CD4-positive, CD25-positive, alpha-beta regulatory T cell (primary cell): ENCODE results near the gene OSBP2. TPM values are rescaled to one million over a fixed set of nuclear protein-coding genes. Genes with fewer than 3 reads are reported as not detected.

ENCODE experiments used
- ATAC-seq, 2 donors: fragments of 150-1000 bp; cut with Tn5 transposase; one replicate each; pipeline ENCODE4 v1.10.0; 2021; ENCODE audit warnings: low read depth in 2 of 2, moderate number of reproducible peaks in 2 of 2, moderate library complexity in 1 of 2
- DNase-seq, 3 donors: peaks; one replicate each; pipeline versions ENCODE4 v3.0.0 to v3.0.0-alpha.2; 2012 to 2022; ENCODE audit warnings: mixed read lengths in 1 of 3
- H3K27ac ChIP-seq: one replicate; pipeline ENCODE4 v1.7.0; 2013; ENCODE audit warnings: mild to moderate bottlenecking, low read length; ENCODE audit not compliant: insufficient read depth, poor library complexity, severe bottlenecking
- H3K27me3 ChIP-seq: one replicate; pipeline ENCODE4 v1.7.0; 2013; ENCODE audit warnings: low read length; ENCODE audit not compliant: control insufficient read depth, insufficient read depth
- H3K36me3 ChIP-seq: one replicate; pipeline ENCODE4 v1.7.0; 2013; ENCODE audit warnings: mild to moderate bottlenecking, low read length, moderate library complexity; ENCODE audit not compliant: control insufficient read depth, insufficient read depth
- H3K4me1 ChIP-seq: 2 replicates; pipeline ENCODE4 v1.7.0; 2013; ENCODE audit warnings: mild to moderate bottlenecking, low read length; ENCODE audit not compliant: insufficient read depth, control insufficient read depth, poor library complexity, severe bottlenecking
- H3K4me3 ChIP-seq: one replicate; pipeline ENCODE4 v1.7.0; 2013; ENCODE audit warnings: low read depth, mild to moderate bottlenecking, low read length, moderate library complexity
- H3K9me3 ChIP-seq, 2 experiments: 1 replicate in 1 of 2; 2 replicates in 1 of 2; pipeline ENCODE4 v1.7.0; 2013; ENCODE audit warnings: low read length in 2 of 2, mild to moderate bottlenecking in 1 of 2, moderate library complexity in 1 of 2; ENCODE audit not compliant: control insufficient read depth in 2 of 2
- H3K27ac Mint-ChIP-seq, 3 donors: one replicate each; pipeline ENCODE4 v1.8.0; 2020 to 2022; ENCODE audit warnings: mild to moderate bottlenecking in 3 of 3, mixed read lengths in 3 of 3, moderate library complexity in 2 of 3
- H3K27me3 Mint-ChIP-seq: one replicate; pipeline ENCODE4 v1.8.0; 2022; ENCODE audit warnings: mild to moderate bottlenecking, mixed read lengths
- H3K36me3 Mint-ChIP-seq: one replicate; pipeline ENCODE4 v1.8.0; 2020; ENCODE audit warnings: mixed read lengths
- H3K4me1 Mint-ChIP-seq, 4 donors: one replicate each; pipeline ENCODE4 v1.8.0; 2020 to 2022; ENCODE audit warnings: mixed read lengths in 4 of 4, mild to moderate bottlenecking in 1 of 4
- H3K4me3 Mint-ChIP-seq, 4 donors: one replicate each; pipeline ENCODE4 v1.8.0; 2020 to 2022; ENCODE audit warnings: mild to moderate bottlenecking in 4 of 4, mixed read lengths in 4 of 4, moderate library complexity in 3 of 4
- H3K9me3 Mint-ChIP-seq, 7 donors: one replicate each; pipeline ENCODE4 v1.8.0; 2020 to 2022; ENCODE audit warnings: mixed read lengths in 7 of 7, mild to moderate bottlenecking in 3 of 7, moderate library complexity in 2 of 7
- polyA plus RNA-seq, 4 donors: library from polyadenylated mRNA; unstranded; fragments of 300-500 nt; fragmentation: Illumina TruSeq; gene quantifications; one replicate each; pipeline ENCODE4 v1.2.3, GENCODE V29; 2021
- total RNA-seq: library from RNA; stranded (reverse); gene quantifications from one replicate; pipeline ENCODE4 v1.2.3, GENCODE V29; 2022

Gene OSBP2
- total and polyA plus RNA-seq, 5 donors from 2014 or later, result 0.86 to 9.9 (median 1.7) TPM

- Mint-ChIP-seq H3K4me1 (peaks cover 12 to 59% (median 37%) of the 10 kb centered on the region in 4 donors), H3K27me3 (no peaks in the 10 kb centered on the region)
These were observed 251.0 kb downstream of the OSBP2 start for GRCh38 chr22:30945653-30946052.

GRCh38 chr22:30946354-30946753 is 251.7 kb downstream of the OSBP2 start:
- Histone ChIP-seq H3K9me3 (no peaks in the 10 kb centered on the region), H3K27me3 (no peaks in the 10 kb centered on the region), H3K36me3 (peaks cover 34% of the 10 kb centered on the region), H3K27ac (no peak overlapping the region), H3K4me3 (no peak overlapping the region), H3K4me1 (peaks cover 28% of the 10 kb centered on the region)
- Mint-ChIP-seq H3K9me3 (no peaks in the 10 kb centered on the region), H3K4me1 (peaks cover 6 to 57% (median 35%) of the 10 kb centered on the region in 4 donors), H3K36me3 (peaks cover 57% of the 10 kb centered on the region), H3K27me3 (no peaks in the 10 kb centered on the region), H3K4me3 (no peak overlapping the region), H3K27ac (peak overlapping the region in 2 of 3 donors; percentile 54 to 70)
- ATAC-seq (no peak), DNase-seq (no peak)

More at GRCh38 chr22:30945653-30946052, 251.0 kb downstream of the OSBP2 start:
- no peaks in the 10 kb centered on the region for H3K27me3 ChIP-seq
- H3K36me3 Mint-ChIP-seq, result peaks cover 59% of the 10 kb centered on the region
- H3K4me1 ChIP-seq, result peaks cover 35% of the 10 kb centered on the region
- no peak for ATAC-seq
- H3K27ac ChIP-seq, result no peak overlapping the region
- peak overlapping the region in 1 of 3 donors; percentile 34 for H3K27ac Mint-ChIP-seq
- DNase-seq, result no peak
- peaks cover 34% of the 10 kb centered on the region for H3K36me3 ChIP-seq
- no peak overlapping the region for H3K4me3 ChIP-seq
- no peaks in the 10 kb centered on the region for H3K9me3 Mint-ChIP-seq
- no peaks in the 10 kb centered on the region for H3K9me3 ChIP-seq
- H3K4me3 Mint-ChIP-seq, result peak overlapping the region in 1 of 4 donors; percentile 30

- Mint-ChIP-seq H3K36me3 (peaks cover 52% of the 10 kb centered on the region), H3K4me1 (peaks cover 6 to 57% (median 33%) of the 10 kb centered on the region in 4 donors), H3K4me3 (no peak overlapping the region), H3K27me3 (no peaks in the 10 kb centered on the region), H3K9me3 (no peaks in the 10 kb centered on the region), H3K27ac (no peak overlapping the region)
- H3K4me1 ChIP-seq, result peaks cover 19% of the 10 kb centered on the region
- H3K27ac ChIP-seq, result no peak overlapping the region
- H3K27me3 ChIP-seq, result no peaks in the 10 kb centered on the region
- DNase-seq (no peak), ATAC-seq (no peak)
- H3K36me3 ChIP-seq, result peaks cover 34% of the 10 kb centered on the region
- H3K9me3 ChIP-seq, result no peaks in the 10 kb centered on the region
- H3K4me3 ChIP-seq, result no peak overlapping the region
These were observed 252.6 kb downstream of the OSBP2 start for GRCh38 chr22:30947173-30947815.

- H3K27me3 ChIP-seq, result no peaks in the 10 kb centered on the region
- peaks cover 12% of the 10 kb centered on the region for H3K4me1 ChIP-seq
- Mint-ChIP-seq H3K4me1 (peaks cover 6 to 58% (median 35%) of the 10 kb centered on the region in 4 donors), H3K4me3 (no peak overlapping the region), H3K9me3 (no peaks in the 10 kb centered on the region), H3K36me3 (peaks cover 52% of the 10 kb centered on the region), H3K27ac (no peak overlapping the region), H3K27me3 (no peaks in the 10 kb centered on the region)
- DNase-seq, result peak in 2 of 3 donors; percentile 51 to 66
- H3K36me3 ChIP-seq, result peaks cover 34% of the 10 kb centered on the region
- peak overlapping the region; percentile 14 for H3K4me3 ChIP-seq
- H3K9me3 ChIP-seq, result no peaks in the 10 kb centered on the region
- H3K27ac ChIP-seq, result no peak overlapping the region
- peak in 1 of 2 donors; percentile 32 for ATAC-seq
These were observed 253.3 kb downstream of the OSBP2 start for GRCh38 chr22:30947816-30948454.

GRCh38 chr22:30948930-30949342 is 254.3 kb downstream of the OSBP2 start:
- Mint-ChIP-seq H3K27me3 (no peaks in the 10 kb centered on the region), H3K27ac (no peak overlapping the region), H3K4me1 (peaks cover 0 to 53% (median 28%) of the 10 kb centered on the region in 4 donors), H3K36me3 (peaks cover 56% of the 10 kb centered on the region), H3K4me3 (no peak overlapping the region), H3K9me3 (no peaks in the 10 kb centered on the region)
- H3K9me3 ChIP-seq, result no peaks in the 10 kb centered on the region
- H3K36me3 ChIP-seq, result peaks cover 37% of the 10 kb centered on the region
- no peak for ATAC-seq
- no peak overlapping the region for H3K27ac ChIP-seq
- H3K4me3 ChIP-seq, result no peak overlapping the region
- peaks cover 2% of the 10 kb centered on the region for H3K4me1 ChIP-seq
- no peak for DNase-seq
- H3K27me3 ChIP-seq, result no peaks in the 10 kb centered on the region

GRCh38 chr22:30949934-30950660 is 255.4 kb downstream of the OSBP2 start:
- Mint-ChIP-seq H3K9me3 (no peaks in the 10 kb centered on the region), H3K36me3 (peaks cover 45% of the 10 kb centered on the region), H3K4me3 (no peak overlapping the region), H3K4me1 (peaks cover 5 to 49% (median 20%) of the 10 kb centered on the region in 4 donors), H3K27ac (peak overlapping the region in 1 of 3 donors; percentile 48), H3K27me3 (no peaks in the 10 kb centered on the region)
- peaks cover 37% of the 10 kb centered on the region for H3K36me3 ChIP-seq
- no peak overlapping the region for H3K27ac ChIP-seq
- no peaks in the 10 kb centered on the region for H3K27me3 ChIP-seq
- DNase-seq, result no peak
- ATAC-seq, result no peak
- no peaks in the 10 kb centered on the region for H3K9me3 ChIP-seq
- no peak overlapping the region for H3K4me3 ChIP-seq
- H3K4me1 ChIP-seq, result no peaks in the 10 kb centered on the region

- Mint-ChIP-seq H3K27me3 (no peaks in the 10 kb centered on the region), H3K9me3 (no peaks in the 10 kb centered on the region), H3K36me3 (peaks cover 36% of the 10 kb centered on the region), H3K4me1 (peaks cover 9 to 66% (median 27%) of the 10 kb centered on the region in 4 donors), H3K27ac (peak overlapping the region in 1 of 3 donors; percentile 37), H3K4me3 (no peak overlapping the region)
- DNase-seq, result no peak
- no peak overlapping the region for H3K4me3 ChIP-seq
- H3K9me3 ChIP-seq, result no peaks in the 10 kb centered on the region
- no peaks in the 10 kb centered on the region for H3K4me1 ChIP-seq
- H3K27ac ChIP-seq, result no peak overlapping the region
- ATAC-seq, result no peak
- no peaks in the 10 kb centered on the region for H3K27me3 ChIP-seq
- H3K36me3 ChIP-seq, result peaks cover 18% of the 10 kb centered on the region
These were observed 258.5 kb downstream of the OSBP2 start for GRCh38 chr22:30953206-30953605.
